ENCODE data around the gene MAP3K15.

The MAP3K15 gene

DNA sequence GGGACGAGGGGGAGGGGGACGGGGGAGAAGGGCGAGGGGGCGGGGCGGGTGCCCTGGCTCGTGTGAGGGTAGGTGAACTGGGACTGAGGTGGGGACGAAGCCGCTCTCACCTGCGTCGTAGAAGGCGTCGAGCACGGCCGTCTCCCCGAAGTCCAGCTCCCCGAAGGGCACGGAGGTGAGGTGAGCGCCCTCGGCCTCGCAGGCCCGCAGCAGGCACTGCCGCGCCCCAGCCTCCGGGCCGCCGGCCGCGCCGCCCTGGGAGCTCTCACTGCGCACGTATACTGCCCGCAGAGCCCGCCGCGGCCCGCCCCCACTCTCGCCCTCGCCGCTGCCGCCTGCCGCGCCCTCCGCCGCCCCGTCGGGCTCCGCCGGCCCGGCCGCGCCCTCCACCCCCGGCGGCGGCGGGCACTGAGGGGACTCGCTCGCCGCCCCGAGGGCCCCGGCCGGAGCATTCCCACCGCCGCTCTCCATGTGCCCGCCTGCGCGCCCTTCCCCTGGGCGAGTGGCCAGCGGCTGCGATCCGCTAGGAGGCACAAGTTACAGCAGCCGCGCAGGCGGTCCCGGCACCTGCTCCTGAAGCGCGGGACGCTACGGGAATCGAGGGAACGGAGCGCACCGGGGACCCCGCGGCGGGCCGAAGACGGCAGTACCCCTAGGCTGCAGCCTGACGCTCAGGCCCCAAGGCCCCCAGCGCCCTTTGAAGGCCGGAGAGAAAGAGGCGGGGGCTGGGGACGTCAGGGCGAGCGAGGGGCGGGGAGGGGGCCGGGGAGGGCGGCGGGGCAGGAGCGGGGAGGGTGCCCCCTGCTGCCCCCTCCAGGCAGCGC is at the start of gene MAP3K15:
Gene MAP3K15, minus strand, starts transcription at position 718 of the 824 bp plus-strand sequence. Its CDS starts 247 bp downstream, at position 471.
- DNase-seq = peak in 2 of 3 experiments; percentile 19 to 30

DNA sequence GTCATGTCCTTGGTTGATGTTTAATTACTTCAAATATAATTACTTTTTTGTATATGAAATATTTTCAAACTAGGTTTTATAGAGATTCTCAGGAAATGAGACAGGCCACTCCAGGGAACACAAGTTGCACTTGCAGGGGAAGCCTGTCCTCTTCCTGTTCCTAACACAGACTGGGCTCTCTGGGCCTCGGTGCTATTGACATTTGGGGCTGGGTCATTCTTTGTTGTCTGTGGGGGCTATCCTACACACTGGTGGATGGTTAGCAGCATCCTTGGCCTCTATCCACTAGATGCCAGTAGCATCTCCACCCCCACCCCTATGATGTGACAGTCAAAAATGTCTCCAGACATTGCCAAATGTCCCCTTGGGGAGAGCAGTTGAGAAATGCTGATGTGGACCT is 49.3 kb upstream of the MAP3K15 start:
- no peak for DNase-seq

GRCh38 chrX:19563746-19564145 is 48.4 kb upstream of the MAP3K15 start:
- peak in 1 of 3 experiments; percentile 19 for DNase-seq

DNA sequence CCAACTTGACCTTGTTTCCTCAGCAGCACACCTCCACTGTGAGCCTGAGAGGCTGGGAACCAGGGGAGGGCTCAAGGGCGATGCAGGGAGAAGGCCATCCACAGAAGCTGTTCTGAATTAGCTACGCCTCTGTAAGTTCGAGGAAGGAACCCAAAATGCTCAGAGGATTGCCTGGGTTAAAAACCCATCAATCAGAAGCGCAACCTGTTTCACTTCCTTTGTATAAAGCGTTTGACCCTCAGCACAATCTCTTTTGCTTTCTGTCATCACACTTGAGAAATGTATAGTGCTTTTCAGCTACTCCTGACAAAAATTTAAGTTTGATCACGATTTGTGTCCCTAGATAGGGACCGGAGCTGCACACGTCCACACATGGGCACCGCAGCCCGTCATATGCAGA is 48.0 kb upstream of the MAP3K15 start:
- no peak for DNase-seq

DNA sequence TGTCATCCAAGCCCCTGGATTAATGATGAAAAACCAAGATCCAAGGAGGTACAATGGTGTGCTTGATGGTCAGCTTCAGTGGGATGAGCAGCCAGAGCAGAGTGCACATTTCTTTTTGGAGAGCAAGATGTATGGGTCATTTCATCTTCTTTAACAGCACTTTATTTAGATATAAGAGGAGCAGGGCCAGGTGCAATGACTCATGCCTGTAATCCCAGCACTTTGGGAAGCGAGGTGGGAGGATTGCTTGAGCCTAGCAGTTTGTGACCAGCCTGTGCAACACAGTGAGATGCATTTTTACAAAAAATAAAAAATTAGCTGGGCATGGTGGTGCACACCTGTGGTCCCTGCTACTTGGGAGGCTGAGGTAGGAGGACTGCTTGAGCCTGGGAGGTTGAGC is 45.3 kb upstream of the MAP3K15 start:
- no peak for DNase-seq

DNA sequence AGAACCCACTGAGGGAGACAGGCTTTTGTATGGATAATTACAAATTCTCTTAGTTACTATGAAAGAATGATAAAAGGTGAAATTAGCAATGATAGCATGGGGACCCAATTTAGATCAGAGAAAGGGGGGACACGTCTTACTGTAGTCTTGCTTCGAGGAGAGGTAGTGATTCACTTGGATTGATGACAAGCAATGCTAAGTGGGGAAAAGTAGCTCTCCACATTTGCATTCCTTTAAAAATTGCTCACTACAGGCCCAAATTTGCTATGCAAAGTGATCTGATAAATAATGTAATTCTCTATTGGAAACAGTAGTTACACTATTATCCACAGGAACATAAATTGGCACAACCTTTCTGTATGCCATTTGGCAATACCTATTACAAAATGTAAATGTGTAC is 42.5 kb upstream of the MAP3K15 start:
- DNase-seq = no peak

GRCh38 chrX:19556202-19556601 is 40.9 kb upstream of the MAP3K15 start:
- DNase-seq = no peak

GRCh38 chrX:19555683-19556082 is 40.4 kb upstream of the MAP3K15 start:
- DNase-seq = no peak

DNA sequence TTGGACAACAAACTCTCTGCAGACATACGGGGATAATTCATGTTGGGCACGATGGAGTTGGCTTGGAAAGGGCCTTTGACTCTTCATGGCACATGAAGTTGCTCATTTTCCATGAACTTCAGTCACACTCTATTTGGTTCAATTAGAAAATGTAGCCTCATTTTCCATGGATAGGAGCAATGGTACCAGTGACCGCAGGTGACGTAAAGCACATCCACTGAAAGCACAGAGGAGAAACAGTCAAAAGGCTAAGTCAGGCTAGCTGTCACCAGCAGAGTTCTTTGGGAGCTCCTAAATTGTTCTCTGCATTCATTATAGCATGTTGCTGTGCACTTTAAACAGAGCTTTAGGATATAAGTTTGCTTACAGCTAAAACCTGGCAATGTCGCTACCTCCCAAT is 39.9 kb upstream of the MAP3K15 start:
- DNase-seq = no peak

DNA sequence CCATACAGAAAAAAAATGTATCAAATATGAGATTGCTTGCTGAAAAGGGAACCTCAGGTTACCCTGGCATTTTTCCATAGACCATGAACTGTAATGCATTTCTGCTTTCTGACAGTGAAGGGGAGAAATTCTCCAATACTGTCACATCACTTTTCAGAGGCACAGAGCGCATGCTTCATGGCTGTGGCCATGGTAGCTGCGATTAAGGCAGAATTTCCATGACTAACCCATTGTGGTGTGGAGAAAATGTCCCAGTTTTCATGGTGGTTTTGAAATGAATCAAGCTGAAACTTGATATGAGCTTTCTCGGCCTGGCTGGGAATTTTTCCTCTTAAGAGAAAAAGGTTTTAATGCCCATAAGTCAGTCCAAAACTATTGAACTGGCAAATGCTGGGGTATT is 39.5 kb upstream of the MAP3K15 start:
- peak in 1 of 3 experiments; percentile 17 for DNase-seq

- no peak for DNase-seq
Observed at GRCh38 chrX:19552793-19553192, 37.5 kb upstream of the MAP3K15 start.

GRCh38 chrX:19549838-19550237 is 34.5 kb upstream of the MAP3K15 start:
- no peak for DNase-seq

DNA sequence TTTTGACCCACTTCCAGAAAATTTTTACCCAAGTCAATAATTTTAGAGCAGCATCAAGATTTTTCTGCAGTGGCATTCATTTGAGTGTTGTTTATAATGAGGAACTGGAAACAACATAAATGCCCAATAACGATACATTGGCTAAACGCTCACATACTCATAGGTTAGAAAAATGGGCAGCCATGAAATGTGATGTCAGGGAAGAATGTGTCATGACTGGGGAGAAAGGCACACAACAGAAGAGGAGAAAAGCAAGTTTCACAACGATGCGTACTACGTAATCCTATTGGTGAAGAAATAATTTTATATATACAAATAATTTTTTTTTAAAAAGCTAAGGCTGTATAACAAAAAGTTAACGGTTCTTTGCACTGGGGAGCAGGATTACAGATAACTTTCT is 33.6 kb upstream of the MAP3K15 start:
- no peak for DNase-seq

DNA sequence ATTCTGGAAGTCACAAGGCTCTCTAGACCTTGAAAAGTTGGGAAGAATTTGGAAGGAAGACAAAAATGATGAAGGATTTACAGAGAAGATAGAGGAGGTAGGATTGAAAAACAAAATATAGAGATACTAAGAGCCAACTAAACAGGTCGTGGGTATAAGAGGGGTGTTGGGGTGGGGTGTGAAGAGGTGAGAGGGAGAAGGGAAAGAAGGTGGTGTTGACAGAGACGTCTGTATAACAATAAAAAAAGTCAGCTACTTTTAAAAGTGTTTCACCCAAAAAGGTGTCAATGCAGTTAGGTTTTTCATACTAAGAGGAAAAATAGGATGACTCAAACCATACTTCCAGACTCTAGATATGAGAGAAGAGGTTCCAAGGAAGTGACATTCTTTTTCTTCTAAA is 33.0 kb upstream of the MAP3K15 start:
- DNase-seq = no peak

GRCh38 chrX:19545651-19546050 is 30.3 kb upstream of the MAP3K15 start:
- peak in 1 of 3 experiments; percentile 42 for DNase-seq

GRCh38 chrX:19544693-19545305 is 29.5 kb upstream of the MAP3K15 start:
- peak; percentile 54 to 84 (median 55) for DNase-seq

DNA sequence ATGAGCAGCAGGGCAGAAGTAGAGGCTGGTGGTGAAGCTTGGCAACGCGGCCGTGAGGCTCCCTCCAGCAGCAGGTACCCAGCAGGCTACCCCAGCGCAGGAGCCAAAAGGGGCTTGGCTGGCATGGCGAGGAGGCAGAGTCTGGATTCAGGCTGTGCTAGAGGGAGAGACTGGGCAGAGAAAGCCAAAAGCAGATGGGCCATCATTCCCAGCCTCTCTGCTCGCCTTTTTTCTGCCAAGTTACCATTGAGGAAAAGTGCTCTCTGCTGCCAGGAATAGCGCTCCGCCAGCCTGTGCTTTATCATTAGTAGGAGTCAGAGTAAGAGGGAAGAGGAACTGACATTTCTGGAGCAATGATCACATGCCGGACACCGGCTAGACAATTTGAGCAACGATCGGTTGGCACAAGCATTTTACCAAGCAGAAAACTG is 28.7 kb upstream of the MAP3K15 start:
- DNase-seq = no peak

GRCh38 chrX:19543020-19543715 is 27.9 kb upstream of the MAP3K15 start:
- no peak for DNase-seq

GRCh38 chrX:19541931-19542330 is 26.6 kb upstream of the MAP3K15 start:
- DNase-seq = no peak

- no peak for DNase-seq
Observed at GRCh38 chrX:19541196-19541595, 25.9 kb upstream of the MAP3K15 start.

- DNase-seq = no peak
Observed at GRCh38 chrX:19540076-19540475, 24.8 kb upstream of the MAP3K15 start.

DNA sequence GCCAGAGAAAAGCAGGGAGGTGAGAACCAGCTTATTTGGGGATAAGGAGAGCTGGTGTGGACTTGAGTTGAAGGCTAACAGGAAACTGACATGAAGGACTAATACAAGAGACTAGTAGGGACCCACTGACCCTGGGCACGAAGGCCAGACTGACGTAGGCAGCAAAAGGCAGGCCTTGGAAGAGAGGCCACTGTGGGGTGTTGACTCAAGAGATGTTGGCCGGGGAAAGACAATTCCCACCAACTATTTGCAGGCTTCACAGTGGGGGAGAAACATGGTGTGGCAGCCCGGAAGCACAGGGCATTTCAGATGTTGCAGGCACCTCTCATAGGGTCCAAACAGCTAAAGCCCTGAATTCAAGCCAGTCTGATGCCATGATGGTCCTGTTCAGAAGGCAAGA is 24.4 kb upstream of the MAP3K15 start:
- no peak for DNase-seq

GRCh38 chrX:19535476-19535875 is 20.2 kb upstream of the MAP3K15 start:
- DNase-seq = peak; percentile 21 to 64 (median 24)

- no peak for DNase-seq
Observed at GRCh38 chrX:19532709-19533108, 17.4 kb upstream of the MAP3K15 start.
